Measurements from ENCODE around the gene CTAG2. TPM values are rescaled to one million over a fixed set of nuclear protein-coding genes. Genes with fewer than 3 reads are reported as not detected.

CTAG2 gene
- total RNA-seq, 1 donor from 2014 or later, result not detected

Other genes starting within 250 kb of the CTAG2 start
- 27.7 TPM for gene DNASE1L1, start 244.3 kb downstream of the CTAG2 start, total RNA-seq (ENCODE audit: insufficient read depth, low replicate concordance)
- gene TAFAZZIN, start 242.0 kb downstream of the CTAG2 start, total RNA-seq (ENCODE audit: insufficient read depth, low replicate concordance), result 33.7 TPM
- 31.5 TPM for gene ATP6AP1, start 224.9 kb downstream of the CTAG2 start, total RNA-seq (ENCODE audit: insufficient read depth, low replicate concordance)
- 55.4 TPM for gene GDI1, start 216.4 kb downstream of the CTAG2 start, total RNA-seq (ENCODE audit: insufficient read depth, low replicate concordance)
- gene FAM50A, start 209.4 kb downstream of the CTAG2 start, total RNA-seq (ENCODE audit: insufficient read depth, low replicate concordance), result 19.3 TPM
- gene PLXNA3, start 195.3 kb downstream of the CTAG2 start, total RNA-seq (ENCODE audit: insufficient read depth, low replicate concordance), result 10.1 TPM
- gene LAGE3, start 174.3 kb downstream of the CTAG2 start, total RNA-seq (ENCODE audit: insufficient read depth, low replicate concordance), result 14.9 TPM
- 15.2 TPM for gene UBL4A, start 167.0 kb downstream of the CTAG2 start, total RNA-seq (ENCODE audit: insufficient read depth, low replicate concordance)
- gene SLC10A3, start 162.9 kb downstream of the CTAG2 start, total RNA-seq (ENCODE audit: insufficient read depth, low replicate concordance), result 10.4 TPM
- 33.2 TPM for gene FAM3A, start 137.3 kb downstream of the CTAG2 start, total RNA-seq (ENCODE audit: insufficient read depth, low replicate concordance)
- 12.3 TPM for gene G6PD, start 106.7 kb downstream of the CTAG2 start, total RNA-seq (ENCODE audit: insufficient read depth, low replicate concordance)
- 4.8 TPM for gene IKBKG, start 106.0 kb downstream of the CTAG2 start, total RNA-seq (ENCODE audit: insufficient read depth, low replicate concordance)
- gene CTAG1A, start 68.4 kb downstream of the CTAG2 start, total RNA-seq (ENCODE audit: insufficient read depth, low replicate concordance), result not detected
- gene CTAG1B, start 34.3 kb downstream of the CTAG2 start, total RNA-seq (ENCODE audit: insufficient read depth, low replicate concordance), result not detected
- 7.0 TPM for gene GAB3, start 97.5 kb upstream of the CTAG2 start, total RNA-seq (ENCODE audit: insufficient read depth, low replicate concordance)
- 17.6 TPM for gene DKC1, start 109.3 kb upstream of the CTAG2 start, total RNA-seq (ENCODE audit: insufficient read depth, low replicate concordance)
- gene MPP1, start 151.9 kb upstream of the CTAG2 start, total RNA-seq (ENCODE audit: insufficient read depth, low replicate concordance), result 47.7 TPM
- not detected for gene SMIM9, start 181.1 kb upstream of the CTAG2 start, total RNA-seq (ENCODE audit: insufficient read depth, low replicate concordance)
- 0.96 TPM for gene F8A1, start 232.8 kb upstream of the CTAG2 start, total RNA-seq (ENCODE audit: insufficient read depth, low replicate concordance)